Sciatic nerve (tissue), 2 donors: ENCODE results near the gene USP24. TPM values are rescaled to one million over a fixed set of nuclear protein-coding genes. Genes with fewer than 3 reads are reported as not detected.

Experiments
- ATAC-seq: fragments of 200-7000 bp; cut with Tn5 transposase; one replicate; pipeline ENCODE4 v1.9.1; 2020; ENCODE audit warnings: mild to moderate bottlenecking, moderate library complexity
- DNase-seq: peaks from one replicate; pipeline ENCODE4 v3.0.0-alpha.2; 2020; ENCODE audit warnings: low spot score
- intact Hi-C: fragments of 100-400 bp; cut with DNase I; formaldehyde crosslinking; loops from one replicate; pipeline ENCODE4 v1.14.2; 2022
- total RNA-seq: library from RNA; stranded (reverse); fragmentation: NEBNext Ultra II Directional; extraction: Animal tissue kit (Norgen Biotek cat#: 25700); gene quantifications from one replicate; pipeline ENCODE4 v1.2.1, GENCODE V29; 2021
- donor health status: DM: no; HTN: no; CAD: no.
- donor health status: DM: no; HTN: no; CAD: no.

The USP24 gene
- total RNA-seq, 1 donor from 2014 or later = 57.6 TPM

- ATAC-seq = no peak
- DNase-seq = no peak
These were observed 127.7 kb downstream of the USP24 start for GRCh38 chr1:55087439-55087838.

GRCh38 chr1:55084257-55084656 lies 130.9 kb downstream of the USP24 start:
- no peak for DNase-seq
- no peak for ATAC-seq
- intact Hi-C loops = no loop called here

More at GRCh38 chr1:55087439-55087838, 127.7 kb downstream of the USP24 start:
- intact Hi-C loops = no loop called here

- no peak for DNase-seq
- ATAC-seq = peak; percentile 56
- intact Hi-C loops = no loop called here
These were observed 133.3 kb downstream of the USP24 start for GRCh38 chr1:55081905-55082296.

GRCh38 chr1:55081188-55081904 lies 133.8 kb downstream of the USP24 start:
- DNase-seq (no peak), ATAC-seq (peak; percentile 17)
- intact Hi-C loops = no loop called here

GRCh38 chr1:55079651-55080050 lies 135.5 kb downstream of the USP24 start:
- DNase-seq (no peak), ATAC-seq (no peak)
- intact Hi-C loops = no loop called here

GRCh38 chr1:55078470-55078869 lies 136.7 kb downstream of the USP24 start:
- DNase-seq (no peak), ATAC-seq (no peak)
- intact Hi-C loops = no loop called here

- DNase-seq = no peak
- no peak for ATAC-seq
- intact Hi-C loops = no loop called here
These were observed 138.8 kb downstream of the USP24 start for GRCh38 chr1:55076356-55076755.

- no peak for ATAC-seq
- DNase-seq = no peak
- intact Hi-C loops = no loop called here
These were observed 140.7 kb downstream of the USP24 start for GRCh38 chr1:55074455-55074854.

- DNase-seq (no peak), ATAC-seq (no peak)
- intact Hi-C loops = no loop called here
These were observed 141.8 kb downstream of the USP24 start for GRCh38 chr1:55073187-55073916.

GRCh38 chr1:55071477-55071876 lies 143.7 kb downstream of the USP24 start:
- ATAC-seq = peak; percentile 60
- no peak for DNase-seq
- intact Hi-C loops = no loop called here

- no peak for DNase-seq
- ATAC-seq = no peak
- intact Hi-C loops = no loop called here
These were observed 144.6 kb downstream of the USP24 start for GRCh38 chr1:55070293-55071164.

GRCh38 chr1:55069280-55069679 lies 145.9 kb downstream of the USP24 start:
- no peak for DNase-seq
- intact Hi-C loops = no loop called here
- no peak for ATAC-seq

- no peak for DNase-seq
- intact Hi-C loops = no loop called here
- no peak for ATAC-seq
These were observed 146.5 kb downstream of the USP24 start for GRCh38 chr1:55068638-55069037.

- DNase-seq = no peak
- intact Hi-C loops = no loop called here
- ATAC-seq = no peak
These were observed 147.2 kb downstream of the USP24 start for GRCh38 chr1:55067914-55068313.

- intact Hi-C loops = no loop called here
- ATAC-seq (no peak), DNase-seq (no peak)
These were observed 148.0 kb downstream of the USP24 start for GRCh38 chr1:55067022-55067778.

GRCh38 chr1:55065648-55066047 lies 149.5 kb downstream of the USP24 start:
- ATAC-seq = no peak
- DNase-seq = no peak
- intact Hi-C loops = no loop called here

- DNase-seq = no peak
- intact Hi-C loops = no loop called here
- peak; percentile 31 for ATAC-seq
These were observed 150.3 kb downstream of the USP24 start for GRCh38 chr1:55064861-55065263.

GRCh38 chr1:55064071-55064581 lies 151.0 kb downstream of the USP24 start:
- DNase-seq = no peak
- peak; percentile 26 for ATAC-seq
- intact Hi-C loops = no loop called here

- intact Hi-C loops = no loop called here
- peak; percentile 4 for ATAC-seq
- DNase-seq = no peak
These were observed 151.6 kb downstream of the USP24 start for GRCh38 chr1:55063577-55063942.
